ENCODE measurements around the gene AUNIP.

- TF ChIP-seq CTCF (IDR thresholded peaks at IDR 0.05), result no peak
- TF ChIP-seq POLR2A (IDR thresholded peaks at IDR 0.05), result no peak
Observed at GRCh38 chr1:25864434-25864833, 5.2 kb upstream of the AUNIP start.
